SK-N-SH (cell line): Measurements from ENCODE around the gene LGI1.

Source experiments
- ELF1 ChIP-seq: IDR thresholded peaks from 2 replicates; pipeline ENCODE4 v1.4.0; 2012
- EZH2phosphoT487 ChIP-seq: fragments of 200-600 bp; sonication (generic); IDR thresholded peaks from 2 replicates; pipeline ENCODE4 v1.6.1; 2017; ENCODE audit warnings: low read depth, mixed run types, mild to moderate bottlenecking, antibody characterized with exemption, moderate library complexity, borderline replicate concordance
- FOSL2 ChIP-seq: IDR thresholded peaks from 2 replicates; pipeline ENCODE4 v1.4.0; 2012; ENCODE audit warnings: low read depth, mild to moderate bottlenecking, moderate library complexity, borderline replicate concordance
- JUND ChIP-seq: IDR thresholded peaks from 2 replicates; pipeline ENCODE4 v1.4.0; 2012
- NFIC ChIP-seq: IDR thresholded peaks from 2 replicates; pipeline ENCODE4 v1.4.0; 2012; ENCODE audit warnings: borderline replicate concordance
- NRF1 ChIP-seq: IDR thresholded peaks from 2 replicates; pipeline ENCODE4 v1.6.1; 2012; ENCODE audit warnings: low read depth, mild to moderate bottlenecking, low read length
- POLR2AphosphoS5 ChIP-seq: IDR thresholded peaks from 2 replicates; pipeline ENCODE4 v1.6.1; 2012; ENCODE audit warnings: low read depth, low read length
- RAD21 ChIP-seq: IDR thresholded peaks from 2 replicates; pipeline ENCODE4 v1.6.1; 2012; ENCODE audit warnings: mild to moderate bottlenecking, low read length
- SIN3A ChIP-seq: IDR thresholded peaks from 2 replicates; pipeline ENCODE4 v1.6.1; 2012; ENCODE audit warnings: low read depth, mild to moderate bottlenecking, low read length, moderate library complexity, borderline replicate concordance
- TF ChIP-seq, protein P1 (sequence below): IDR thresholded peaks from 2 replicates; pipeline ENCODE4 v1.6.1; 2012; ENCODE audit warnings: mild to moderate bottlenecking, low read depth, low read length, moderate library complexity
- TF ChIP-seq, protein P2 (sequence below): fragments of 150-350 bp; IDR thresholded peaks from 2 replicates; pipeline ENCODE4 v1.6.1; 2016; ENCODE audit warnings: mild to moderate bottlenecking, low read depth, low read length
- TF ChIP-seq, protein P3 (sequence below): fragments of 200-600 bp; sonication (generic); IDR thresholded peaks from 2 replicates; pipeline ENCODE4 v1.6.1; 2017; ENCODE audit warnings: antibody characterized with exemption, mild to moderate bottlenecking, moderate library complexity
- TF ChIP-seq, protein P4 (sequence below): IDR thresholded peaks from 2 replicates; pipeline ENCODE4 v1.4.0; 2012; ENCODE audit warnings: low read depth

DNA sequence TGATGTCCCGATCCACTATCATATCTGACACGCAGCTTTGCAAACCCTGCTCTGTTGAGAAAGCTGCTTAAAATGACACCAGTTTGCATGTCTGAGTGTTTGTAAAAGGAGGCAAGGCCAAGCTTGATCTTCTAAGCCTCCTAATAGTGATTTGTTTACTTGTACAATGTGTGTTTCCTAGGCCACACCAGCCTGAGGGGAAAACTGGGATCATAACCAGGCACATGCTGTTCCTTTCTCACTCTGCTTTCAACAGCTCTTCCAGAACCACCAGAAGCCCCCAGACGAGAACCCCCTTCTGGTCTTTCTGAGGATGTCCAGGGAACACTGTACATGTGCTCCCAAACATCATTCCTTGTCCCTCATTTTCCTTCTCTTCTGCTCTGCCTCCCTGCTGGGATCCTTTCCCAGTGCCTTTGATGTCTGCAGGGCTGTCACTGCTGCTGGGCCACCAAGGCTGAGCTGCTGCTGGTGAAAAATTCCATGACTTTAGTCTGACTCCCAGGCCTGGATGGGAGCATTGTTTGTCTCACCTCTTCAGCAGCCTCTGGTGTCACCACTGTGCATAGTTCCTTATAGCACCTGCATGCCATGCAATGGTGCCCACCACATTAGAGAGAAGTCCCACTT is 4.0 kb upstream of the LGI1 start:
- no peak for TF ChIP-seq POLR2AphosphoS5
- TF ChIP-seq FOSL2: no peak
- TF ChIP-seq, protein P1, sequence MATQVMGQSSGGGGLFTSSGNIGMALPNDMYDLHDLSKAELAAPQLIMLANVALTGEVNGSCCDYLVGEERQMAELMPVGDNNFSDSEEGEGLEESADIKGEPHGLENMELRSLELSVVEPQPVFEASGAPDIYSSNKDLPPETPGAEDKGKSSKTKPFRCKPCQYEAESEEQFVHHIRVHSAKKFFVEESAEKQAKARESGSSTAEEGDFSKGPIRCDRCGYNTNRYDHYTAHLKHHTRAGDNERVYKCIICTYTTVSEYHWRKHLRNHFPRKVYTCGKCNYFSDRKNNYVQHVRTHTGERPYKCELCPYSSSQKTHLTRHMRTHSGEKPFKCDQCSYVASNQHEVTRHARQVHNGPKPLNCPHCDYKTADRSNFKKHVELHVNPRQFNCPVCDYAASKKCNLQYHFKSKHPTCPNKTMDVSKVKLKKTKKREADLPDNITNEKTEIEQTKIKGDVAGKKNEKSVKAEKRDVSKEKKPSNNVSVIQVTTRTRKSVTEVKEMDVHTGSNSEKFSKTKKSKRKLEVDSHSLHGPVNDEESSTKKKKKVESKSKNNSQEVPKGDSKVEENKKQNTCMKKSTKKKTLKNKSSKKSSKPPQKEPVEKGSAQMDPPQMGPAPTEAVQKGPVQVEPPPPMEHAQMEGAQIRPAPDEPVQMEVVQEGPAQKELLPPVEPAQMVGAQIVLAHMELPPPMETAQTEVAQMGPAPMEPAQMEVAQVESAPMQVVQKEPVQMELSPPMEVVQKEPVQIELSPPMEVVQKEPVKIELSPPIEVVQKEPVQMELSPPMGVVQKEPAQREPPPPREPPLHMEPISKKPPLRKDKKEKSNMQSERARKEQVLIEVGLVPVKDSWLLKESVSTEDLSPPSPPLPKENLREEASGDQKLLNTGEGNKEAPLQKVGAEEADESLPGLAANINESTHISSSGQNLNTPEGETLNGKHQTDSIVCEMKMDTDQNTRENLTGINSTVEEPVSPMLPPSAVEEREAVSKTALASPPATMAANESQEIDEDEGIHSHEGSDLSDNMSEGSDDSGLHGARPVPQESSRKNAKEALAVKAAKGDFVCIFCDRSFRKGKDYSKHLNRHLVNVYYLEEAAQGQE: no peak
- TF ChIP-seq, protein P2, sequence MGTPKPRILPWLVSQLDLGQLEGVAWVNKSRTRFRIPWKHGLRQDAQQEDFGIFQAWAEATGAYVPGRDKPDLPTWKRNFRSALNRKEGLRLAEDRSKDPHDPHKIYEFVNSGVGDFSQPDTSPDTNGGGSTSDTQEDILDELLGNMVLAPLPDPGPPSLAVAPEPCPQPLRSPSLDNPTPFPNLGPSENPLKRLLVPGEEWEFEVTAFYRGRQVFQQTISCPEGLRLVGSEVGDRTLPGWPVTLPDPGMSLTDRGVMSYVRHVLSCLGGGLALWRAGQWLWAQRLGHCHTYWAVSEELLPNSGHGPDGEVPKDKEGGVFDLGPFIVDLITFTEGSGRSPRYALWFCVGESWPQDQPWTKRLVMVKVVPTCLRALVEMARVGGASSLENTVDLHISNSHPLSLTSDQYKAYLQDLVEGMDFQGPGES: no peak
- TF ChIP-seq, protein P3, sequence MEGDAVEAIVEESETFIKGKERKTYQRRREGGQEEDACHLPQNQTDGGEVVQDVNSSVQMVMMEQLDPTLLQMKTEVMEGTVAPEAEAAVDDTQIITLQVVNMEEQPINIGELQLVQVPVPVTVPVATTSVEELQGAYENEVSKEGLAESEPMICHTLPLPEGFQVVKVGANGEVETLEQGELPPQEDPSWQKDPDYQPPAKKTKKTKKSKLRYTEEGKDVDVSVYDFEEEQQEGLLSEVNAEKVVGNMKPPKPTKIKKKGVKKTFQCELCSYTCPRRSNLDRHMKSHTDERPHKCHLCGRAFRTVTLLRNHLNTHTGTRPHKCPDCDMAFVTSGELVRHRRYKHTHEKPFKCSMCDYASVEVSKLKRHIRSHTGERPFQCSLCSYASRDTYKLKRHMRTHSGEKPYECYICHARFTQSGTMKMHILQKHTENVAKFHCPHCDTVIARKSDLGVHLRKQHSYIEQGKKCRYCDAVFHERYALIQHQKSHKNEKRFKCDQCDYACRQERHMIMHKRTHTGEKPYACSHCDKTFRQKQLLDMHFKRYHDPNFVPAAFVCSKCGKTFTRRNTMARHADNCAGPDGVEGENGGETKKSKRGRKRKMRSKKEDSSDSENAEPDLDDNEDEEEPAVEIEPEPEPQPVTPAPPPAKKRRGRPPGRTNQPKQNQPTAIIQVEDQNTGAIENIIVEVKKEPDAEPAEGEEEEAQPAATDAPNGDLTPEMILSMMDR: no peak
- no peak for TF ChIP-seq RAD21
- no peak for TF ChIP-seq SIN3A
- TF ChIP-seq ELF1: no peak
- no peak for TF ChIP-seq NRF1
- TF ChIP-seq, protein P4, sequence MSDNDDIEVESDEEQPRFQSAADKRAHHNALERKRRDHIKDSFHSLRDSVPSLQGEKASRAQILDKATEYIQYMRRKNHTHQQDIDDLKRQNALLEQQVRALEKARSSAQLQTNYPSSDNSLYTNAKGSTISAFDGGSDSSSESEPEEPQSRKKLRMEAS: no peak
- no peak for TF ChIP-seq JUND
- TF ChIP-seq EZH2phosphoT487: no peak
- TF ChIP-seq NFIC: no peak
